GM12892 (cell line): ENCODE data around the gene BTG3.

Source experiments
- POLR2A ChIP-seq: IDR thresholded peaks from 2 replicates; pipeline ENCODE4 v1.6.1; 2011; ENCODE audit warnings: low read depth, low read length, control low read depth
- POLR2AphosphoS5 ChIP-seq: IDR thresholded peaks from 2 replicates; pipeline ENCODE4 v1.6.1; 2011; ENCODE audit warnings: low read depth, low read length, control low read depth
- TAF1 ChIP-seq: IDR thresholded peaks from 2 replicates; pipeline ENCODE4 v1.6.1; 2011; ENCODE audit warnings: low read depth, mild to moderate bottlenecking, control low read depth, low read length, borderline replicate concordance

- TF ChIP-seq TAF1 (no peak), POLR2A (no peak), POLR2AphosphoS5 (no peak)
Observed at GRCh38 chr21:17583898-17584297, 28.8 kb downstream of the BTG3 start.
